ENCODE data around the gene INPP5F. TPM values are rescaled to one million over a fixed set of nuclear protein-coding genes. Genes with fewer than 3 reads are reported as not detected.
A peak's percentile ranks its signal among the peaks of the same experiment; 100 is the strongest.
"Not testable (repeated sequence)": the region's sequence is repeated elsewhere in the genome, so short reads cannot be mapped to it uniquely, and the experiment has no call there.

The INPP5F gene
- total and polyA plus RNA-seq, 12 donors, result 5.1 to 26.4 (median 10.5) TPM

DNA sequence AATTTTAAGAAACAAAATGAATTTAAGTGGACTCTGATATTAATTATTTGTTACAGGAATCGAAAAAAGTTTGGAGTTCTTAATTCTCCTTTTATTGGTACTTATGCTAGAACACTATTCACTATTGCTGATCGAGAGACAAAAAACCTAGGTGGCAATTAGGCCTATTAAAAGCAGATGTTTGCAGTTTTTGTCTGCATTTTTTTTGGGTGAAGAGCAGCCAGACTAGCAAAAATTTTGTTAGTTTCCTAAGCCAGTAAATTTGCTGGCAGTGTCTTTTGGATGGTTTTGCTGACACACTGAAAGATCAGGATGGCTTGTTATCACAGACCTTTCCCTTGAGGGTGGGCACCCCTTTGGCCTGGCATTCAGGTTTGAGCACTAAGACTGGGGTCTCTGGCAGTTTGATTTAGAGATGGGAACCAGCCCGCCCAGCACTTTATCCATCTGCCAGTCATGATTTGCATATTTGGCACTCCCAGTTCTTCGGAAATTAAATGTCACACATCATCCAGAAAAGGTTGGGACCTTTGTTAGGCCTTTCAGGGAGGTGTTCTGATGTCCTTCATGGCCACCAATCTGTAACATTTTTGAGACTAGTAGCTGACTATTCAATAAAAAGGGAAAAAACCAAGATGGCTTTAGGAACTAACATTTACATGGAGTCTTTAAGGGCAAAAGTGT, 57.3 kb downstream of the INPP5F start:
- intact Hi-C loops (cut with DNase I), result no loop called here
- no peaks in the 10 kb centered on the region for H3K4me1 ChIP-seq (replicated peaks in 1 of 2)
- no peaks in the 10 kb centered on the region for H3K9me3 ChIP-seq (replicated peaks in 1 of 3)
- no peak for DNase-seq
- H3K27ac ChIP-seq, result no peak overlapping the region
- WGBS, 4 donors, result 86 to 95% (median 87%) methylated on average over 4 of the region's 4 CpGs
- H3K27me3 ChIP-seq, result no peaks in the 10 kb centered on the region
- H3K4me3 ChIP-seq, result no peak overlapping the region
- TF ChIP-seq POLR2A (IDR thresholded peaks at IDR 0.05), result no peak
- TF ChIP-seq, protein P1, sequence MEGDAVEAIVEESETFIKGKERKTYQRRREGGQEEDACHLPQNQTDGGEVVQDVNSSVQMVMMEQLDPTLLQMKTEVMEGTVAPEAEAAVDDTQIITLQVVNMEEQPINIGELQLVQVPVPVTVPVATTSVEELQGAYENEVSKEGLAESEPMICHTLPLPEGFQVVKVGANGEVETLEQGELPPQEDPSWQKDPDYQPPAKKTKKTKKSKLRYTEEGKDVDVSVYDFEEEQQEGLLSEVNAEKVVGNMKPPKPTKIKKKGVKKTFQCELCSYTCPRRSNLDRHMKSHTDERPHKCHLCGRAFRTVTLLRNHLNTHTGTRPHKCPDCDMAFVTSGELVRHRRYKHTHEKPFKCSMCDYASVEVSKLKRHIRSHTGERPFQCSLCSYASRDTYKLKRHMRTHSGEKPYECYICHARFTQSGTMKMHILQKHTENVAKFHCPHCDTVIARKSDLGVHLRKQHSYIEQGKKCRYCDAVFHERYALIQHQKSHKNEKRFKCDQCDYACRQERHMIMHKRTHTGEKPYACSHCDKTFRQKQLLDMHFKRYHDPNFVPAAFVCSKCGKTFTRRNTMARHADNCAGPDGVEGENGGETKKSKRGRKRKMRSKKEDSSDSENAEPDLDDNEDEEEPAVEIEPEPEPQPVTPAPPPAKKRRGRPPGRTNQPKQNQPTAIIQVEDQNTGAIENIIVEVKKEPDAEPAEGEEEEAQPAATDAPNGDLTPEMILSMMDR (IDR thresholded peaks at IDR 0.05), result no peak
- no peaks in the 10 kb centered on the region for H3K36me3 ChIP-seq (replicated peaks in 1 of 2)

DNA sequence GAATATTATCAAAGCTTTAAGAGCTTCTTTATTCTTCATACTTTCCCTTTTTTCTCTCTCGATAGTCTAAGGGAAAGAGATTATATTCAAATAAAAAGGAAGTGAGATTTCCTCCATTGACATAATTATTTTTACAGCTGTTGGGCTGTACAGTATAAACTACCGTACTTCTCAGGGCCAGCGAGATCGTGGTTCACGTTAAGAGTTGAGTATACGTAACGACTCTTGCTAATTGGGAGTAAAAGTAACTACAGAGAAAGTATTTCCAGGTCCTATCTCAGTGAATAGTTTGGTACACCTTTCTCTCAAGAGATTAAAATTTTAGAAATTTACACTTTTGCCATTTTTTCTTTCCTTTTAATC, 57.8 kb downstream of the INPP5F start:
- Histone ChIP-seq H3K27ac (no peak overlapping the region), H3K9me3 (replicated peaks in 1 of 3) (no peaks in the 10 kb centered on the region), H3K27me3 (no peaks in the 10 kb centered on the region), H3K4me3 (no peak overlapping the region), H3K4me1 (replicated peaks in 1 of 2) (no peaks in the 10 kb centered on the region), H3K36me3 (replicated peaks in 1 of 2) (no peaks in the 10 kb centered on the region)
- DNase-seq, result no peak
- WGBS, 4 donors, result 77 to 83% (median 82%) methylated on average over 7 of the region's 7 CpGs
- no peak for TF ChIP-seq POLR2A (IDR thresholded peaks at IDR 0.05)
- TF ChIP-seq, protein P1 (IDR thresholded peaks at IDR 0.05), result no peak
- intact Hi-C loops (cut with DNase I), result no loop called here

DNA sequence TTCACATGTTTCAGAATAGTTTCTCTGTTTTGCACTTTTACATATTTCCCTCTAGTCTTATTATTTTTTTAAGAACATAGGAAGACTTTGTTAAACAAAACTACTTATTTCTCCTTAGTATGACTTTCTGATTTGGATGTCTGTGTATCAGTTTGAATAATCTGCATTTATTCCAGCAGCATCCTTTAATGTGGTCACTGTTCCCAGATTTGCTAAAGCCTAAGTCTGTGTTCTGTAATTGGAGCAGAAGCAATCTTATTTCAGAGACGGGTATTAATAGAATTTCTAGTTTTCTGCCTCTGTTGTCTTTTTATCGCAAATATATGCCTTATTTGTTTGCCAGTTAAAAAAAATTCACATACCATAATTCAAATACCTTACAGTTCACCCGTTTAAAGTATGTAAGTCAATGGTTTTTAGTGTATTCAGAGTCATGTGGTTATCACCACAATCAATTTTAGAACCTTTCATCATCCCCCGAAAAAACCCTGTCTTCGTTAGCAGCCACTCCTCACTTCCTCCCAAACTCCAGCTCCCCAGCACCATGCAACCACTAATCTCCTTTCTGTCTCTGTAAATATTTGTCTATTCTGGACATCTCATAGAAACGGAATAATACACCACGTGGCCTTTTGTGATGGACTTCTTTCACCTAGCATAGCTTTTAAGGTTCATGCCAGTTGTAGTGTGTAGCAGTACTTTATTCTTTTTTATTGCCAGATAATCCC, 58.7 kb downstream of the INPP5F start:
- Histone ChIP-seq H3K4me3 (no peak overlapping the region), H3K36me3 (replicated peaks in 1 of 2) (no peaks in the 10 kb centered on the region), H3K27me3 (no peaks in the 10 kb centered on the region), H3K27ac (no peak overlapping the region), H3K4me1 (replicated peaks in 1 of 2) (no peaks in the 10 kb centered on the region), H3K9me3 (replicated peaks in 1 of 3) (no peaks in the 10 kb centered on the region)
- TF ChIP-seq POLR2A (IDR thresholded peaks at IDR 0.05), result no peak
- TF ChIP-seq, protein P1 (IDR thresholded peaks at IDR 0.05), result no peak
- intact Hi-C loops (cut with DNase I), result no loop called here
- WGBS, 4 donors, result 71 to 76% (median 73%) methylated on average over 7 of the region's 7 CpGs
- no peak for DNase-seq

DNA sequence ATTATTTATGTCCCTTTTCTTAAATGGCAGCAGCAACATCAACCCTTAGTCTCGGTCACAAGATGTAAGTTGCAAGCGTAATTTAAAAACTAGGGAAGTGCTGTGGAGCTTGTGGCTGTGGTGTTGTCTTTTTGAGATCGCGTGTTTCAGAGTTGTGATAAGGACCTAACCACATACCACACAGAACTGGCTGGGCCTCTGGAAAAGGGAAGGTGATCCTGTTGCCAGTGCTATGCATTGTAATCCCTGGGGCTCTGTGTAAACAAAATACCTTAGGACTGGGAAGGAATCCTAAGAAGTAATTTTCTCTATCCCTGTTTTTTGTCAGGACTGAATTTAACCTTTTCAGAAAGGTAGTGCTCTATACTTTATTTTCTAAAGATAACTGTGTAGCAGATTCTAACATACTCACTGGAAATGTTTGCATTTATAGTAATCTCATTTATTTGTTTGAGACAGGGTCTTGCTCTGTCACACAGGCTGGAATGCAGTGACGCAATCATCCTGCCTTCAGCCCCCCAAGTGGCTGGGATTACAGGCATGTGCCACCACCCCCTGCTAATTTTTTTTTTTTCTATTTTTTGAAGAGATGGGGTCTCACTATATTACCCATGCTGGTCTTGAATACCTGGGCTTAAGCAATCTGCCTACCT, 60.4 kb downstream of the INPP5F start:
- Histone ChIP-seq H3K36me3 (replicated peaks in 1 of 2) (no peaks in the 10 kb centered on the region), H3K4me3 (no peak overlapping the region), H3K27ac (no peak overlapping the region), H3K9me3 (replicated peaks in 1 of 3) (no peaks in the 10 kb centered on the region), H3K4me1 (replicated peaks in 1 of 2) (no peaks in the 10 kb centered on the region), H3K27me3 (no peaks in the 10 kb centered on the region)
- intact Hi-C loops (cut with DNase I), result no loop called here
- WGBS, 4 donors, result 71 to 79% (median 77%) methylated on average over 5 of the region's 5 CpGs
- peak in 1 of 7 donors; percentile 16 for DNase-seq
- TF ChIP-seq, protein P1 (IDR thresholded peaks at IDR 0.05), result no peak
- no peak for TF ChIP-seq POLR2A (IDR thresholded peaks at IDR 0.05)

DNA sequence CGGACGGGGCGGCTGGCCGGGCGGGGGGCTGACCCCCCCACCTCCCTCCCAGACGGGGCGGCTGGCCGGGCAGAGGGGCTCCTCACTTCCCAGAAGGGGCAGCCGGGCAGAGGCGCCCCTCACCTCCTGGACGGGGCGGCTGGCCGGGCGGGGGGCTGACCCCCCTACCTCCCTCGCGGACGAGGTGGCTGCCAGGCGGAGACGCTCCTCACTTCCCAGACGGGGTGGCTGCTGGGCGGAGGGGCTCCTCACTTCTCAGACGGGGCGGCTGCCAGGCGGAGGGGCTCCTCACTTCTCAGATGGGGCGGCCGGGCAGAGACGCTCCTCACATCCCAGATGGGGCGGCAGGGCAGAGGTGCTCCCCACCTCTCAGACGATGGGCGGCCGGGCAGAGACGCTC, 69.3 kb downstream of the INPP5F start:
- 94 to 98% (median 97%) methylated on average over 5 to 29 of the region's 32 CpGs for WGBS, 4 donors
- H3K27ac ChIP-seq; intact Hi-C loops (cut with DNase I); H3K4me3 ChIP-seq; DNase-seq; H3K36me3 ChIP-seq (replicated peaks in 1 of 2); H3K27me3 ChIP-seq; H3K9me3 ChIP-seq (replicated peaks in 1 of 3); H3K4me1 ChIP-seq (replicated peaks in 1 of 2): not testable (repeated sequence)

Data from adrenal gland (tissue), 12 donors.